HG02943 (cell line): ENCODE data around the gene NOPCHAP1.

Experiments used
- ATAC-seq: cut with Tn5 transposase; IDR thresholded peaks from one replicate; pipeline ENCODE4 v1.9.1; 2021; ENCODE audit warnings: mild to moderate bottlenecking, low read depth, moderate library complexity; ENCODE audit not compliant: unreplicated experiment

Gene NOPCHAP1

DNA sequence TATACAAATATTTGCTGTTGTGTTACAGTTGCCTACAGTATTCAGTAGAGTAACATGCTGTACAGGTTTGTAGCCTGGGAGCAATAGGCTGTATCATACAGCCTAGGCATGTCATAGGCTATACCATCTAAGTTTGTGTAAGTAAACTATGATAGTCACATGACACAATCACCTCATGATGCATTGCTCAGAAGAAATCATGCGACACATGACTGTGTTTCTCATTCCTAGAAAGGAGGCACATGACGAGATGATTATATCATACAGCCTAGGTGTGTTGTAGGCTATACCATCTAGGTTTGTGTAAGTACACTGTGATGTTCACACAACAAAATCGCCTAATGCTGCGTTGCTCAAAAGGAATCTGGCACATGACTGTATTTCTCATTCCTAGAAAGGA lies 31.9 kb downstream of the NOPCHAP1 start:
- no peak for ATAC-seq

DNA sequence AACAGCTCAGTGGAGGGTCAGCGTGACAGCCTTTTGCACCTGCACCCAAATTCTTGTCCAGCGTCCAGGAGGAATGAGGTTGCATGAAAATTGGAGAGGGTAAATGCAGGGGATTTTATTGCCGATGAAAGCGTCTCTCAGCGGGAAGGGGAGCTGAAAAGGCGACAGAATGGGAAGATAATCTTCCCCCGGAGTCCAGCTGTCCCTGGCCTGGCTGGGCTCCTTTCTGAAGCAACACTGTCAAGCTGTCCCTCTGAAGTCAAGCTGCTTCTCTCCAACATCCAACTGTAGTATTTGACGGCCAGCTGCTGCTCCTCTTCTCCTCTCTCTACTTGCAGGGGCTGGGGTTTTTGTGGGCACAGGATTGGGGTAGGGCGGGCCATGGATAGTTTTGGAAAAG lies 32.7 kb downstream of the NOPCHAP1 start:
- no peak for ATAC-seq

DNA sequence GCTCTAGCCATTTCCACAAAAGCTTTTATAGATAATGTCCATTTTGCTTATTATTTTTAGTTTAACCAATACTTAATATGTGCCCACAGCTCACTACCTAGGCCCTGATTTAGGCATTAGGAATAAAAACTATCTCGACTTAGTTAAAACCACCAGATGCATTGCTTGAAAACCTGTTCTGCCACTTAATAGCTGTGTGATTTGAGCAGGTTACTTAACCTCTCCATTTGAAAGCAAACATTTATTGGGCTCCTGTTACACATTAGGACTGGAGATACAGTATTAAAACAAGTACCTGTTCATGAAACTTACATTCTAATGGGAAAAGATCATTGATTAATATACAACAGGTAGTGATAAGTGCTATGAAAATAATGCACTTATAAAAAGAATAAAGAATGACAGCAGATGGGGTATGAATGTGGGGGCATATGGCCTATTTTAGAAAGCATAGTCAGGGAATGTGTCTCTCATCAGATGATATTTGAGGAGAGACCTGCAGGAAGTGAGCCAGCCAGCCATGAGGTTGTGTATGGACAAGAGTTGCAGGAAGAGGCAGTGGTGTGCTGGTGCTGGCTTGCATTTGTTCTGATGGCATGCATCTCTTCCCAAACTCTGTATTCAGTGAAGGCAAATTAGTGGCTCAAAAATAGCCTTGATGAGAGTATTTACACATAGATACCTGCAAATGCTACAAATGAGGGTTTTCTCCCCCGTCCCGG lies 34.3 kb downstream of the NOPCHAP1 start:
- no peak for ATAC-seq

DNA sequence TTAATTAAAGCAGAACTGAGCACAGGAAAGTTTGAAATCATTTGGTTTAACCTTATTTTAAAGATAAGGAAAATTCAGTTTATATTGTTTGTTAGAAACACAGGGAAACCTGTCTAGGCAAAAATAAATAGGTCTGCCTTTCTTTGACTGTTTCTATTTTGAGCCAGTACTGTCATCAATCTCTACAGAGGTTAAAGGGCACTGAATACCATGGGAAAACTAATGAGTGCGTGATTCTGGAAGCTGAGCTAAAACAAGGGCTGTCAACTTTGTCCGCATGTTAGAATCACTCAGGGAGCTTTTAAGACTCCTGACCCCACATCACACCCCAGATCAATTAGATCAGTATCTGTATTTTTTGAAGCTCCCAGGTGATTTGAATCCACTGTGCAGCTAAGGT lies 38.8 kb downstream of the NOPCHAP1 start:
- ATAC-seq, result no peak

DNA sequence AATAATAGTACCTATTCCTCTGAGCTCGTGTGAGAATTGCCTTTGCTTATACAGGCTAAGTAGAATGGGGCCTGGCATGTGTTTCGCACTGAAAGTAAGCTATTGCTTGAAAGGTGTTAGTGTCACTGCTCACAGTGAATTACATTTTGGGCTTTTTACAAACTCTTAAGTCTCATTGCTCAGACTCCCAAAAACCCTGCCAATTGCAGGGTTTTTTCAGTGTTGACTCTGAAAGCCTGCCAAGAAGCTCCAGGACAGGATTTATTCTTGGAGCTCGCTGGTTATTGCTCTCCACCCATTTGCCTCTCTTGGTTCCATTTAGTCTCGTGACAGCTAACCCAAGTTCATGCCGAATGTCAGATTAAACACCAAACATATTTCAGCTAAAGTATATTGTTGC lies 39.8 kb downstream of the NOPCHAP1 start:
- no peak for ATAC-seq

DNA sequence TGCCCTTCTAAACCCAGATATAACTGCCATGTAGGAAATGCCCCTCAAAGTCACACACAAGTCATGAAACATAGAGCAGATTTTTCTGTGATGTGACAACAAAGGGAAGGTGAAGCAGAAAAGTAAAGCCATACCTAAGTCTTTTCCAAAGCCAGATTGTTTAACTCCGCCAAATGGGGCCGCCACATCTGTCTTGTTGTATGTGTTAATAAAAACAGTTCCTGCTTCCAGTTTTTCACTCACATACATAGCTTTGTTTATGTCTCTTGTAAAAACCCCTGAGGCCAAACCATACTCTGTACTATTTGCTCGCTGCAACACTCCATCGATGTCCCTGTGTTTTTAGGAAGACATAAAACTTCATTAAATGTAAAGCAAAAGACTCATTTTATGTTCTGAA lies 40.3 kb downstream of the NOPCHAP1 start:
- ATAC-seq, result no peak

DNA sequence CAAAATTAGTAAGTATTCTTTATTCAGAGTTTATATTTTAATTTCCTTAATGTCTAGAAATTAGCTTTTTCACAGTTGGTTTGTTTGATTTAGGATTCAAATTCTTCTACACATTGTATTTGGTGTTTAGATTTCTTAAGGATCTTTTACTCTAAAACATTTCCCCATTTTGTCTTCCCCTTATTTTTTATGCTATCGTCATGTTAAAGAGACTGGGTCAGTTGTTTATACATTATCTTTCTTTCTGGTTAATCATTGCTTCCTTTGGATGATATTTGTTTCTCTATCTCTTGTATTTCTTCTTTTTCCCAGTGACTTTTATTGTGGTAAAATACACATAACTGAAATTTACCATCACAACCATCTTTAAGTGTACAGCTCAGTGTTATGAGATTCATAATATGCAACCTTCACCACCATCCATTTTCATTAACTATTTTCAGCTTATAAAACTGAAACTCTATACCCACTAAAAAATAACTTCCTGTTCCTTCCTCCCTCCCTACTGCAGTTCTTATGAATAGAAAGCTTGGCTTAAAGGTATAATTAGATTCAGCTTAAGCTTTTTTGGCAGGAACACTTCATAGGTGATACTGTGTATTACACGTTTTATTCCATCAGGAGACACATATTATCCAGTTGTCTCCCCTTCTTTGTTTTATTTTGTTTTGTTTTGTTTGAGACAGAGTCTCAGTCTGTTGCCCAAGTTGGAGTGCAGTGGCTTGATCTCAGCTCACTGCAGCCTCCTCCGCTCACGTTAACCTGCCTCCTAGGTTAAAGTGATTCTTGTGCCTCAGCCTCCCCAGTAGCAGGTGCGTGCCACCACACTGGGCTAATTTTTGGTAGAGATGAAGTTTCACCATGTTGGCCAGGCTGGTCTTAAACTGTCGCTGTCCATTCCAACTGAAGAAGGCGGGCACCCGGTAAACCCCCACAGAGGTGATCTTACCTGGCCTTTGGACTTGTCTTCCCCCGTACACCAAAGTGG lies 45.0 kb downstream of the NOPCHAP1 start:
- peak; percentile 81 for ATAC-seq

DNA sequence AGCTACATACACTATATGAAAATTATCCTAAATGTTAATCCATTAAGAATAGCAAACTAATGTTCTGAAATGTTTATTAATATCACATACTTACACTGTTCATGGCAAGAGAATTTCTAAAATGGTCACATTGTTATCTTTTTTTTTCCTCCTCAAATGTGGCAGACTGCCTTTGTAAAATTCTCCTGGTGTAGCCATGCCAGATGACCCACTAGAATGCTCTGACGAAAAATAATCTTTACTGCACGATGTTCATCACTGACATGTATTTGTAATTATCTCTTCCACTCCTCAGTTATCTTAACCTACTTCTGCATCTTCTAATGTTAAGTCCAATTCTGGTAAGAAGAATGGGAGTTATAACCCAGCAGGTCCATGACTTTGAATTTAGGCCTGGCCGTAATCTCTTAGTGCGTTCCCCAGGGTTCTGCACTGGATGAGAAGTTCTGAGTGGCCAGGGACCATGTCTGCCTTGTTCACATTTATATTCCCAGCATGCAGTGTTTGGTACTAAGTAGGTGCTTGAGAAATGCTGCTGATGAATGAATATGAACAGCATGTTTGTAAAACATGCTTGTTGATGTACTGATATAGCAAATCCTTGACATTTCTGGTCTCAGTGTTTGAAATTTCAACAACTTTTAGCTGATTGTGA lies 46.7 kb downstream of the NOPCHAP1 start:
- ATAC-seq, result no peak

DNA sequence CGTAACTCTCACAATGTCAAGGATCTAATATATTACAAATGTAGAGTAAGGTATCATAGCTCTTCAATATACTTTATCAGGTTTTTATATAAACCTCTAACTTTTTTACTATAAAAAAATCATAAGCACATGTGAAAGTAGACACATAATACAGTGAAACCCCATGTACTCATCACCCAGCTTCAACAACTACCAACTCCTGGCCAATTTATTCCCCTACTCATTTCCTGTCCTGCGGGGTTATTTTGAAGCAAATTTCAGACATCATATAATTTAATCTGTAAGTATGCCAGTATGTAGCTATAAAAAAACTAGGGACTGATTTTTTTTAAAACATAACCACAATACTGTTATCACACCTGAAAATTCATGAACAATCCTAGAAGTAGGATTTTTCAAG lies 47.7 kb downstream of the NOPCHAP1 start:
- no peak for ATAC-seq
